HCT116 (cell line): ENCODE results near the gene UPK3B. TPM values are rescaled to one million over a fixed set of nuclear protein-coding genes. Genes with fewer than 3 reads are reported as not detected.
"Not testable (repeated sequence)": the region's sequence is repeated elsewhere in the genome, so short reads cannot be mapped to it uniquely, and the experiment has no call there.

Experiments
- ATAC-seq: fragments of 200-7000 bp; cut with Tn5 transposase; 2 replicates; pipeline ENCODE4 v1.9.1; 2020; ENCODE audit warnings: mild to moderate bottlenecking, moderate library complexity
- BruUV-seq: library from RNA; stranded (reverse); fragments of 400-500 nt; replicated peaks from 2 replicates; lab custom pipeline; 2021; lab: Mats Ljungman, UMichigan
- CTCF ChIA-PET: fragments of 300-600 bp; sonication (Branson Sonifier 250); formaldehyde crosslinking; loops from one replicate; lab custom pipeline; 2021; ENCODE audit warnings: antibody characterized with exemption; lab: Charles Lee
- POLR2A ChIA-PET: fragments of 300-600, 350-600 bp; sonication (Branson Sonifier 250); formaldehyde crosslinking; loops from one replicate; lab custom pipeline; 2021; ENCODE audit warnings: antibody characterized with exemption; lab: Charles Lee
- RAD21 ChIA-PET, 2 experiments: fragments of 300-600 bp; sonication (Branson Sonifier 250); formaldehyde crosslinking; loops; one replicate each; lab custom pipeline; 2023; ENCODE audit warnings: low total read pairs in 2 of 2; ENCODE audit not compliant: uncharacterized antibody in 2 of 2, unreplicated experiment in 2 of 2, low non-redundant PET in 1 of 2; lab: Charles Lee
- DNase-seq: peaks from one replicate; pipeline ENCODE4 v3.0.0-alpha.2; 2010; ENCODE audit warnings: low read depth, low spot score
- H2AFZ ChIP-seq: fragments of 200-600 bp; shearing (Covaris generic), sonication (generic); 2 replicates; pipeline ENCODE4 v1.6.1; 2017; ENCODE audit warnings: low read depth, mixed run types, mixed read lengths, antibody characterized with exemption, low read length; ENCODE audit not compliant: poor library complexity, severe bottlenecking
- H3K27ac ChIP-seq: 2 replicates; pipeline ENCODE4 v1.5.1; 2012; ENCODE audit warnings: low read depth, low read length
- H3K27me3 ChIP-seq: fragments of 200-600 bp; sonication (generic); 2 replicates; pipeline ENCODE4 v1.6.1; 2016; ENCODE audit warnings: mixed run types, low read length, mixed read lengths; ENCODE audit not compliant: insufficient read depth
- H3K36me3 ChIP-seq, 2 experiments: fragments of 200-500 bp in 1 of 2; fragments of 200-600 bp in 1 of 2; sonication (Bioruptor generic) in 1 of 2; sonication (generic) in 1 of 2; 2 replicates each; pipeline versions ENCODE4 v1.5.1 to v1.6.1; 2014 to 2016; ENCODE audit warnings: low read length in 2 of 2, inconsistent platforms in 1 of 2, mixed read lengths in 1 of 2, mixed run types in 1 of 2; ENCODE audit not compliant: insufficient read depth in 2 of 2, control insufficient read depth in 1 of 2
- H3K4me1 ChIP-seq, 2 experiments: fragments of 200-600 bp in 1 of 2; sonication (generic) in 1 of 2; 2 replicates each; pipeline versions ENCODE4 v1.5.1 to v1.6.1; 2012 to 2017; ENCODE audit warnings: low read length in 2 of 2, inconsistent platforms in 1 of 2, mild to moderate bottlenecking in 1 of 2, mixed read lengths in 1 of 2, mixed run types in 1 of 2, moderate library complexity in 1 of 2; ENCODE audit not compliant: insufficient read depth in 2 of 2, control insufficient read depth in 1 of 2
- H3K4me2 ChIP-seq: fragments of 200-600 bp; sonication (generic); 2 replicates; pipeline ENCODE4 v1.6.1; 2017; ENCODE audit warnings: mixed run types, low read length, mixed read lengths
- H3K4me3 ChIP-seq, 2 experiments: fragments of 200-600 bp in 1 of 2; sonication (generic) in 1 of 2; replicated peaks in 1 of 2; 2 replicates each; pipeline ENCODE4 v1.5.1; 2011 to 2016; ENCODE audit warnings: low read length in 2 of 2, control low read depth in 1 of 2, low read depth in 1 of 2, mild to moderate bottlenecking in 1 of 2, mixed read lengths in 1 of 2, mixed run types in 1 of 2
- H3K79me2 ChIP-seq: fragments of 200-600 bp; sonication (generic); 2 replicates; pipeline ENCODE4 v1.6.1; 2017; ENCODE audit warnings: mild to moderate bottlenecking, mixed run types, low read length, moderate library complexity, mixed read lengths; ENCODE audit not compliant: insufficient read depth
- H3K9ac ChIP-seq: fragments of 200-600 bp; sonication (generic); 2 replicates; pipeline ENCODE4 v1.6.1; 2016; ENCODE audit warnings: low read length, mixed read lengths
- H3K9me2 ChIP-seq: fragments of 200-600 bp; sonication (generic), shearing (Covaris generic); 2 replicates; pipeline ENCODE4 v1.6.1; 2017; ENCODE audit warnings: mixed run types, mild to moderate bottlenecking, moderate library complexity; ENCODE audit not compliant: insufficient read depth
- H3K9me3 ChIP-seq, 2 experiments: fragments of 200-500 bp in 1 of 2; fragments of 200-600 bp in 1 of 2; sonication (Bioruptor generic) in 1 of 2; sonication (generic) in 1 of 2; 2 replicates each; pipeline ENCODE4 v1.6.1; 2014 to 2017; ENCODE audit warnings: low read length in 2 of 2, mixed read lengths in 2 of 2, inconsistent platforms in 1 of 2, low read depth in 1 of 2, mild to moderate bottlenecking in 1 of 2, mixed run types in 1 of 2, moderate library complexity in 1 of 2; ENCODE audit not compliant: control insufficient read depth in 1 of 2, insufficient read depth in 1 of 2
- H4K20me1 ChIP-seq: fragments of 200-600 bp; sonication (generic), shearing (Covaris generic); 2 replicates; pipeline ENCODE4 v1.6.1; 2017; ENCODE audit warnings: mixed run types, mild to moderate bottlenecking, moderate library complexity; ENCODE audit not compliant: insufficient read depth
- intact Hi-C: fragments of 100-400 bp; cut with micrococcal nuclease; formaldehyde crosslinking; loops from 2 replicates; pipeline ENCODE4 v1.10.0; 2022
- total RNA-seq: library from RNA; stranded (reverse); gene quantifications from one replicate; pipeline ENCODE4 v1.2.1, GENCODE V29; 2021; ENCODE audit not compliant: unreplicated experiment

Gene UPK3B
- total RNA-seq, 1 experiment from 2014 or later, result 2.3 TPM

DNA sequence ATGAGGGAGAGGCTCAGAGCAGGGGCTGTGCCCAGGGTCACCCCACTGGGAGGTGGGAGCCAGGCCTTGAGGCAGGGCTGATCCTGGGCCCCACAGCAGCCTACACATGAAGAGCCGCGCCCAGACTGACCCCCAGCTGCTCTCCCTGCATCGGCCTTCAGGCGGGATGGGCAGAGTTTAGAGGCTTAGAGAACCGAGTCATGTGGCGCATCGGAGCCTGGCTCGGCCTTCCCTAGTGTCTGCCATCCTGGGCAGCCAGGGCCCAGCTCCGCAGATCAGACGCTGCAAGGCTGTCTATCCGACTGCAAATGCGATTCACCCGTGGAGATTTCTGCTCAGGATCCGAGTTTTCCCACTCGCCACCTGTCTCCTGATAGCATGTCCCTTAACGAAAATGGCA is 7.5 kb upstream of the UPK3B start:
- not testable (repeated sequence) for H3K27me3 ChIP-seq, H3K36me3 ChIP-seq

DNA sequence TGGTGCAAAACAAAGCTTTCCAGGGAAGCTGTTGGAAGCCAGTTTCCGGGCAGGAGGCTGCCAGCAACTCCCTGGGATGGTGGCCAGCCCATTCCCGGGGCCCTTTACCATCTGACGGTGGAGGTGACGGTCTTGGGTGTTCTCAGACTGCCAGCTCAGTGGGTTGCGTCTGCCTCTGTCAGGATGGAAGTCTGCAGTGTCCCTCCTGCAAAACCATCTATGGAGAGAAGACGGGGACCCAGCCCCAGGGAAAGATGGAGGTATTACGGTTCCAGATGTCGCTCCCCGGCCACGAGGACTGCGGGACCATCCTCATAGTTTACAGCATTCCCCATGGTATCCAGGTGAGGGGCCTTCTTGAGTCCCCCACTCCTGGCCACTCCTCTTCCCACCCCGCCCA is 7.1 kb upstream of the UPK3B start:
- H4K20me1 ChIP-seq, ATAC-seq, DNase-seq, H2AFZ ChIP-seq, H3K27me3 ChIP-seq, H3K27ac ChIP-seq, POLR2A ChIA-PET, H3K79me2 ChIP-seq, CTCF ChIA-PET, H3K9me3 ChIP-seq, H3K4me1 ChIP-seq, intact Hi-C loops, H3K4me2 ChIP-seq, RAD21 ChIA-PET, BruUV-seq, H3K9ac ChIP-seq, H3K36me3 ChIP-seq, H3K9me2 ChIP-seq, H3K4me3 ChIP-seq: not testable (repeated sequence)

More for the DNA sequence above, 7.5 kb upstream of the UPK3B start:
- POLR2A ChIA-PET, H3K4me3 ChIP-seq, RAD21 ChIA-PET, H3K9me3 ChIP-seq, intact Hi-C loops, ATAC-seq, H3K4me1 ChIP-seq, DNase-seq, H2AFZ ChIP-seq, H3K9ac ChIP-seq, CTCF ChIA-PET, H4K20me1 ChIP-seq, H3K9me2 ChIP-seq, H3K4me2 ChIP-seq, H3K79me2 ChIP-seq, H3K27ac ChIP-seq, BruUV-seq: not testable (repeated sequence)

GRCh38 chr7:76504351-76505167 is 5.8 kb upstream of the UPK3B start:
- H3K9me2 ChIP-seq, BruUV-seq, H3K4me1 ChIP-seq, H3K9me3 ChIP-seq, H3K27me3 ChIP-seq, H3K4me3 ChIP-seq, H3K4me2 ChIP-seq, H3K9ac ChIP-seq, H3K27ac ChIP-seq, POLR2A ChIA-PET, intact Hi-C loops, ATAC-seq, DNase-seq, CTCF ChIA-PET, H2AFZ ChIP-seq, RAD21 ChIA-PET, H3K36me3 ChIP-seq, H4K20me1 ChIP-seq, H3K79me2 ChIP-seq: not testable (repeated sequence)
